DMS153 treated with DMSO at 0.1 percent for 48 hours (cell line): ENCODE measurements around the gene METRNL.
"Not testable (repeated sequence)": the region's sequence is repeated elsewhere in the genome, so short reads cannot be mapped to it uniquely, and the experiment has no call there.

Source experiments
- DNase-seq: peaks from one replicate; lab custom pipeline; 2025; ENCODE audit not compliant: unreplicated experiment; lab: John Stamatoyannopoulos, UW

The METRNL gene

DNA sequence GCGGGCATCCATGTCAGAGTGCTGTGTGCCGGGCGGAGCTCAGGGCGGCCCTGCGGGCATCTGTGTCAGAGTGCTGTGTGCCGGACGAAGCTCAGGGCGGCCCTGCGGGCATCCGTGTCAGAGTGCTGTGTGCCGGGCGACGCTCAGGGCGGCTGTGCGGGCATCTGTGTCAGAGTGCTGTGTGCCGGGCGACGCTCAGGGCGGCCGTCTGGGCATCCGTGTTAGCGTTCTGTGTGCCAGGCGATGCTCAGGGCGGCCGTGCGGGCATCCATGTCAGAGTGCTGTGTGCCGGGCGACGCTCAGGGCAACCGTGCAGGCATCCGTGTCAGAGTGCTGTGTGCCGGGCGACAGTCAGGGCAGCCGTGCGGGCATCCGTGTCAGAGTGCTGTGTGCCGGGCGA lies 55.0 kb downstream of the METRNL start:
- not testable (repeated sequence) for DNase-seq

- DNase-seq, result no peak
Observed at GRCh38 chr17:83135692-83136091, 56.3 kb downstream of the METRNL start.

GRCh38 chr17:83136156-83136555 lies 56.7 kb downstream of the METRNL start:
- no peak for DNase-seq

DNA sequence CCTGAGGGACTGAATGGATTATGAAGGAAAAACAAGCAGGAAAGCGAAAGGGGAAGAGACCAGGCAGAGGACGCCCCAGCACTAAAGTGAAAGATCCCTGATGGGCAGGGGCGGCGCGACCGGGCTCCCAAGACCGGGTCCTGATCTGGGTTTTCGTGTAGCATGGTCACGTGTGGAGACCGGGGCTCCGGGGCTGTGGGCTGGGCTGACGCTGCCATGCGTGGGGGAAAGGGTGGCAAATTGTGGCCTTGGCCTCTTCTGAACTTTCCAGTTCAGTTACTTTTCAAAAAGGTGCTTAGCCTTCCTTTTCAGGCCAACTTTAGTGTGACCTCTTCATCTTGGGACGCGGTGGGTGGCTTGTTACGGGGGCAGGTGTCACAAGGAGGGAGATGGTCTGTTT lies 57.5 kb downstream of the METRNL start:
- no peak for DNase-seq

DNA sequence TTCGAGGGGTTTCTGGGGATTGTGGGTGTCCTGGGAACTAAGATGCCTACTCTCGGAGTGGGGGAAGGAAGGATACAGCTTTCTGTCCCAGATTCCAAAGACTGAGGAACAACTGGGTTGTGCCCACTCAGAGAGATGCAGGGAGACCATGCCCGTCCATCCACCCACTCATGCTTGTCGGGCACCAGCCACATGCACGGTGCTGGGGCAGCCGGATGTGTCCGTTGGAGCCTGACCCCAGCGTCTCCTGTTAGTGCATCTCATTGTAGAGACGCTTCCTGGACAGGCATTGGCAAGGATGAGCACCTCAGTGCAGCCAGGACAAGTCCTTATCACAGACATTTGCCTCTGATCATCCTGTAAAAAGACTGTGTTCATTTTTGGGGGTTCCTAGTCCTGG lies 58.1 kb downstream of the METRNL start:
- no peak for DNase-seq

GRCh38 chr17:83138820-83139219 lies 59.4 kb downstream of the METRNL start:
- no peak for DNase-seq

GRCh38 chr17:83139541-83140248 lies 60.3 kb downstream of the METRNL start:
- DNase-seq, result not testable (repeated sequence)

DNA sequence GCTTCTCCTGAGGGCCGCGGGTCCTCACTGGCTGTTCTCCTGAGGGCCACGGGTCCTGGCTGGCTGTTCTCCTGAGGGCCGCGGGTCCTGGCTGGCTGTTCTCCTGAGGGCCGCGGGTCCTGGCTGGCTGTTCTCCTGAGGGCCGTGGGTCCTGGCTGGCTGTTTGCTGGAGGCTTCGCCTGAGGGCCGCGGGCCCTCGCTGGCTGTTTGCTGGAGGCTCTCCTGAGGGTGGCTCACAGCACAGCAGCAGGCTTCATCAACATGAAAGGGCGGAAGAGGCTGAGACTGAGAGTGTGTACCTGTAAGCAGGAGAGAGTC lies 60.8 kb downstream of the METRNL start:
- DNase-seq, result not testable (repeated sequence)

DNA sequence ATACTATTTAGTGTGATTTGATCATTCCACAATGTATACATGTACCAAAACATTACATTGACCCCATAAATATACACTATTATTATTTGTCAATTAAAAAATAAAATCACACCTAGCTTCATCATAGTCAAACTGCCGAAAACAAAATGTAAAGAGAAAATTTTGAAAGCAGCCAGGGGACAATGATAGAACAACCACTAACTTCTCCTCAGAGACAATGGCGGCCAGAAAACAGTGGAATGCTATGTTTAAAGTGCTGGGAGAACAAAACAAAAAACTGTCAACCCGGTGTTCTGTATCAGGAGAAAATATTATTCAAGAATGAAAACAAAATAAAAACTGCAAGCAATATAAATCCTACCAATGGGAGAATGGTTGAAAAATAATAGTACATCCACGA lies 63.2 kb downstream of the METRNL start:
- no peak for DNase-seq

DNA sequence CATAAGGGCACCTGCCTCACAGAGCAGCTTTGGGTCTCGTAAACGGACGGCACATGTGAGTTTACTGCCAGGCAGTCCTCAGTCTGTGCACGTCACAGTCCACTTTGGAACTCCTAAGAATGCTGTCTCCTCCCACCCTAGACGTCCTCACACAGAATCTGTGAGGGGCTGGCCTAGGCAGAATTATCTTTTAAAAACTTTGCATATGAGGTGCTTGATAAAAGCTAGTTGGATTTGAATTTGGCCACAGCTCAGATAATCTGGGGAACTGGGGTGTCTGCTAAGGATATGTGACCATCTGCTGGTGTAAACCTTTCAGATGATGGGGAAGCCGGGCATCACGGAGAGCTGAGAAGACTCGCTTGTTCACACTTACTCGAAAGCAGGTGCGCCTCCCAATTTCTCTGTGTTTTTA lies 64.4 kb downstream of the METRNL start:
- DNase-seq, result no peak
